Stimulated activated CD8-positive, alpha-beta memory T cell treated with anti-CD3 and anti-CD28 coated beads, Interleukin-15, amount 100 ng/mL, for 24 hours (primary cell): ENCODE data around the gene PARL.

Experiments
- DNase-seq: peaks from one replicate; pipeline ENCODE4 v3.0.0-alpha.2; 2020; ENCODE audit warnings: low read depth

PARL gene

DNA sequence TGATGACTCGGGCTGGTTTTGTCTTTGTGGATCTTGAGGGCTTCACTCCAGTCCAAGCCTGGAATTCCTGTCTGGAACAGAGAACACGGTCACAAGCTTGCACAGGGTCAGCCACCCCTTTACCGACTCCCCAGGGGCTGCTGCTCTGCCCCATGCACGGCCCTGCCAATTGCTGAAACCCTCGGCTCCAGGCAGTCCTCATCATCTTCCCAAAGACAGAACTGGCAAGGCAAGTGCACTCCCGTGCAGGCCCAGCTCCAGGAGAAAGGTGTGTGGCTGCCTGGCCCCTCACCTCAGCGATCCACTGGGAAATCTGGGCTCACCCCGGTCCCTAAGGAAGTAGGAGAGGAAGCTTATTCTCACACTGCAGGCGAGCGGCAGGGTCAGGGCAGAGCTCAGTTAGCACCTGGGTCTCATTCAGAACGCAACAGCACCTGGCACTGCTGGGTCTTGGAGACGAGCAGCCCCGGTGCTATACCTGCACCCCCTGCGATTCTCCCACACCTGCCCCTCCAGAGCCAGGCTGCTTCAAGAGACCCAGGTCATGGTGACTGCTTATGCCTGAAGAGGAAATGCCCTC lies 66.5 kb downstream of the PARL start:
- no peak for DNase-seq

DNA sequence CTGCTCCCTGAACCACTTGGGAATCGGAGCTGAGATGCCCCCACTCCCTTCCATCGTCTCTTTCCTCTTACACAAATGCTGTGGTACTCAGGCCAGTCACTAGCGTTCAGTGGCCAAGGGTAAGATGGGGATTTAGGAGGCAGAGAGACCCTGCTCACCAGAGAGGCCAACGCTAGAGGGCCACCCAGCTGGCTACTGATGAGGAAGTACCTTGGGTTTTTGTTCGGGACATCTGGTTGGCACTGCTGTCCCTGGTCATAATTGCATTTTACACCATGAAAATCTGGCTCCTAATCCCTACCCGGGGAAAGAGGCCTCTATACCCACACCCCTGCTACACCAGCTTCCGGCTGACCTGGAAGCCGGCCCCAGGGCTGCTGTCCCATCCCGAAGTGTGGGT lies 67.0 kb downstream of the PARL start:
- no peak for DNase-seq

DNA sequence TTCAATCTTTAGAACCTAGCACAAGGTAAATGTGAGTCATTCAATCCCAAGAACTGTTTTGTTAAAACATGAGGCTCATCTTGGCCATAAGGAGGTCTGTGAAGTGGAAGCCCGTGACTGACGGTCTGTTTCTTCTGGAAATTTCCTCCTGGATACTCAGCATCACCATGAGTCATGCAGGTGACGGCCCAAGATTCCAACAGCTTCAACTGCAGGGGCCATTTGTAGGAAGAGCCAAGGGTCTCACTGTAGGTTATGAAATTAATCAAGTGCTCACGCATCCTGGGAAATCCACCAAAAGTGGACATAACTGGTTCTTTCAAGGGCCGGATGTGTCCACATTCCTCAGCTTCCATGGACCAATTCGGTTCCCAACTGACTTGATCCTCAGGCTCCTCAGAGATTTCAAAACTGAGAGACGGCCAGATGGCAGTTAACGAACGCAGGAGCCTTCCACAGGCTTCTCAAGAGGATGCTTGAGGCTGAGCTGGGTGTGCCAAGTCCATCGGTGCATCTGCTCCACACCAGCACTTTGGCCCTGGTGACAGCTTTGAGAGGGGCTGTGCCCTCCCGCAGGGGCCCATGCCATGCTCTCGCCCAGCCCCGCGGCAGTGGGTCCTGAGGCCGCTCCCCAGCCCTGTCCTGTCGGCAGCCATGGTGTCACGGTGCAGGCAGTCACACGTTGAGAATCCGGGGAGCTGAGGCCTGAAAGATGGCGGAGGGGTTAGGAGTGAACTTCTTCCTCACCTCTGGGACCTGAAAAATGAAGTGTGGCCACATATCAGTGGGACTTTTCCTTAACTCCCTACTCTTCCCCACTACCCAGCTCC lies 67.8 kb downstream of the PARL start:
- no peak for DNase-seq

DNA sequence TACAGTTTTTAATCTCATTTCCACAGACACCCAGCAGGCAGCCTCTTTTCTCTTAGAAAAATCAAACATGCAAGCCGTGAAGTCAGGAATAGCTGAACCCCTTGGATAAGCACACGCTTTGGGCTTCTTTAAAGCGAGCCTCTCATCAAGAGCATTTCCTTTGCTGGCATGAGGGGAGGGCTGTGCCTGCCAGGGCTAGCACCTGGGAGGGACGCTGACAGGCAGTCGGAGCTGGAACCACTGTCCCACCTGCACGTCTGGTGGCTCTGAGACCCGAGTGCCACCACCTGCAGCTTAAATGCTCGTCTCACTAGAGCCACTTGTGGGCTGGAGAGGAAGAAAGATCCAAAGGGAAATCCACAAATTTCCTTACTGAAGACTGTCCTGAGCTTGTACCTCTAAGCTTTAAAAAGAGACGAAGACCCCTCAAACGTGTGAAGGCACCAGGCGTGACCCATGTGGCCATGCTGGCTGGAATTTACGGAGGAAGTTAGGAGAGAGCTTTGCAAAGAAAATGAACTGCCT lies 68.7 kb downstream of the PARL start:
- DNase-seq = no peak

DNA sequence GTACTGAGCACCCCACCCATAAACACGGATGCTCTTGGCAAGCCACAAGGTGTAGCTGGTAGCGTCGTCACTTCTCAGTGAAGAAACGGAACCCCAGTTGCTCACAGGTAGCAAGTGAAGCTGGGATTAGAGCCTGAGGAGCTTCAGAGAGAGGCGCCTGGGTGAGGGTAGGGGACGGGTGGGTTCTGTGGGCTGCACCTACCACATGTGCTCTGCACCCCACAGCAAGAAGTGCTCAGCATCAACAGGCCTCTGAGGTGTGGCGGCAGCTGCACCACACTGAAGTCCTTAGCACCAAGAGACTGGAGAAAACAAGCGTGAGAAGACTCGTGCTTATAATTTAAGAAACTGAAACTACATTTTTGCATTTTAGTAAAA lies 69.1 kb downstream of the PARL start:
- DNase-seq = no peak

DNA sequence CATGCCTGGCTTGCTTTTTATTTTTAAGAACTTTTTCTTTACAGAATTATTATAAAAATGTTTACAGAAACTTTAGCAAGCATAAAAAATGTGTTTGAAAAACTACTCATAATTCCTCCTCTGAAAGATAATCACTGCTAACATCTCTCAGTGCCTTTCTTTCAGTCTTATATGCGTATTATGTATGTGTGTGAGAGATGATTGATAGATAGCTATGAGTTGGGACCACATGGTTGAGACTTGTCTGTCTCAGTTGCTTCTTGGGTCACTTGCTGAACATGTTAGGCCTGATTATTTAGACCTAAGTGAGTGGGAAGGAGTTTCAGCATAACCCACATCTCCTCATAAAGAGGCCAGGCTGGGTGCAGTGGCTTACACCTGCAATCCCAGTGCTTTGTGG lies 70.4 kb downstream of the PARL start:
- DNase-seq = no peak

DNA sequence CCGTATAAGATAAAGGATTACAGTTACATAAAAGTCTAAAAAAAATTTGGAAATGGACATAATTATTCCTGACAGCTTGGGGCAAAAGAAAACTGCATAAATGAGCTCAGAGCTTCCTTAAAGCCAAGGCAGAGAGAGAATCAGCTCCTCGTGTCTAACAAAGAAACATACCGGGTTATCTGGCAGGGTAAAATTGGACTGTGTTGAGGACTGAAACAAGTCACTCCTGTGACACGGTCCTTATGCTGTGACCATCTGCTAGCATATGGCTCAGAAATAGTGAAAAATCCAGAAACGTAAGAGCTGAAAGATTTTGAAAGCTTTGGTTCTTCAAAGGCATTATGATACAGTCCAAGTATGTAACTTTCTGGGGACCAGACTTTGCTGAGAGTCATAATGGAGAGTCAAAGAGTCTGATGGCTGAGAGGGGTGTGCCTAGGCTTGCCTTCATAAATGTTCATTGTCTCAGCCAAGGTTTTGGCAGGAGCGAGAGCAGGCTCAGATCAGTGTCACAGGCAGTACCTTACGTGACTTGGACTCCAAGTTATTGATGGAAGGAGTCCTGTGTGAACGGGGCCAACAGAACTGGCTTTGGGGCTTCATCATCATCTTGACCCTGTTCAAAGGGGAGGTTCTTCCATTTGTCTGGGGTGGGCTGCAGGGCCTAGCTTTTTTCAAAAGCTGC lies 71.8 kb downstream of the PARL start:
- DNase-seq = no peak

DNA sequence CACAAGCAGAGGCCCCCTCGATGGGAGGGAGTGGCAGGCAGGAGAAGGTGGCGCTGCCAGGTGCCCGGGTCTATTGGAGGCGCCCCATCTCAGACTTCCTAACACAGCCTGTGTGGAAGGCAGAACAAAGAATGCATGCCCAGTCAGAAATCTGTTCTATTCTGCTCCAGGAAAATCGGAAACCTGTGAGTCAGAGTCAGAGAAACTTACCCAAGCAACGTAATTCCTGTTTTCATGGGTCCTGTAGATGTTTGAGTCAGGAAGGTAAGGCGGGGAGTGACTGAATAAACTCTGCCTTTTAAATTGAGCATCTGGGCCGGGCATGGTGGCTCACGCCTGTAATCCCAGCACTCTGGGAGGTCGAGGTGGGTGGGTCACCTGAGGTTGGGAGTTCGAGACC lies 73.0 kb downstream of the PARL start:
- DNase-seq = no peak

DNA sequence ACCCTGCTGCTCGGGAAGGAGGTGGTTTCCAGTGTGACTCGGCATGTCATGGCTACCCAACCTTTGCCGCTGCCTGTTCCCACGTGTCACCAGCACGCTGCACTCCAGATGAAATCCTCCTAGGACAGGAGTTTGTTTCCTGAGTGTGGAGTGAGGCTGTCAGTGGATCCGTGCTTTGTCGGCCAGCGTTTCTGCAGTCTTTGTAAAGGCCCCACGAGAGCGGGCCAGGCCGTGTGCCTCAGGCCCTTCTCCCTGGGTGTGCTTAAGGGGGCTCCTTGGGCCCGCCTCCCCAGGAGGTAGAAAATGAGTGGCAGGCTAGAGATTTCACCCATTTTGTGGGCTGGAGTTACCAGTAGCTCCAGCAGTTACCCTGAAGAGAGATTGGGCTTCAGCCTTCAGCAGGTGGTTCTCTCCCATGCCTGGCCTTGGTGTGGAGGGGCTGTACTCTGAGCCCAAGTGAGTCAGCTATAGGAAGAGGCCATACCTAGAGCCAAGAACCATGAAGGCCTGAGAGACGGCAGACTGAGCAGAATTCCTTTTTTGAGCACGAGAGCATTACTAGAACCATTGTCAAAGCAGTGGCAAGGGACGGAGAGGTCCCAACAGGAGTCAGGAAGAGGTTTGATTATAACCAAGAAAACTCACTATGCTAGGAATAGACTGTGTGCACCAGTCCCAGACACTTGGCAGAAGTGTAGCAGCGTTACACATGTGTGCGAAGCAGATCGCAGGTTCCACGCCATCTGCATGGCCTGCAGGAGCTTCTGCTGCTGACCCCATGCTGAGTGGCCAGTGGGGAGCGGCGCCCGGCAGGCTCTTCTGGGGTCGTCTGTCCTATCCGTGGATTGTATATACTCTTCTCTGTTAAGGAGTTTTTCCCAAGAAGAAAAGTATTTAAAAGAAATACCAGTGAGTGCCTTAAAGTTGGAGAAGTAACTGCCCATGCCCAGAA lies 73.8 kb downstream of the PARL start:
- DNase-seq = no peak

DNA sequence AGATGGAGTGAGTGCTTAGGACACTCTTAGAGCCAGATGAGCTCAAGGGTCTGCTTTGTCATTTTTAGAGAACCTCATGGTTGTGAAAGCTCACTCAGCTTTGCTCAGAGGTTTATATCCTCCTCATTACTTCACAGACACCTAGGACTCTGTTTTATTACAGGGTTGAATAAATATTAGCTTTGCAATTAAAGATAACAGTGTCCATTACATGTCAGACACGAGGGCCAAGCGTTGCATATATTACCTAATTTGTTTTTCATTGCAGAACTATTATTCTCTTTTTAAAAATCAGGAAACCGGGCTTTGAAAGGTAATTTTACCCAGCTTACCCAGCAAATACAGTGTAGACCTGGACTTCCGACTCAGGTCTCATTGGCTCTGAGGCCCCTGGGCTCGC lies 75.4 kb downstream of the PARL start:
- DNase-seq = no peak

DNA sequence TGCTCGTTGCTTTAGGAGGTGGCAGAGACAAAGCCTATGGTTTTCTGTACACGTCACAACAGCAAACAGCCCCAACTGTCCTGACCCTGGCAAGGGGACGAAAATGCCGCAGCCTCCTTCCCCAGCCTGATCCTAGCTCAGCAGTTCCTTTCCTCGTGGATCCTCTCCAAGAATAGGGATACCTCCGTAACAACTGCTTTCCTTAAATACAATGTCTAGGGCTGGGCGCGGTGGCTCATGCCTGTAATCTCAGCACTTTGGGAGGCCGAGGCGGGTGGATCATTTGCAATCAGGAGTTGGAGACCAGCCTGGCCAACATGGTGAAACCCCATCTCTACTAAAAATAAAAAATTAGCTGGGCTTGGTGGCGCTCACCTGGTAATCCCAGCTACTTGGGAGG lies 76.3 kb downstream of the PARL start:
- no peak for DNase-seq

DNA sequence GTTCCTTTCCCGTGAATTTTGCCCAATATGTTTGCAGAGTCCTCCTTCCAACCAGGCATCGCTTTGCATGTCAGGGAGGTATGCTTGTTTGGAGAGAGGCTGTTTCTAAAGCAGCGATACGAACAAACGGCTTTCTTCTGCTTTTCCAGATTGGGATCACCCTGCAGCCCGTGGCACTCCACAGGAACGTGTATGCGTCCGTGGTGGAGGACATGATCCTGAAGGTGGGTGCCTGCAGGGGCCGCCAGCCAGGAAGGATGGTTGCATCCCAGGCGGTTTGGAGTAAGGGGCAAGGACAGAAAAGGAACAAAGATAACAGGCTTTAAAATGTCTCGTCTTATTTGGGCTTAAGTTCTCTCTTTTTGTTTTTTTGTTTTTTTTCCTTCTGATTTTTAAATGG lies 76.8 kb downstream of the PARL start:
- DNase-seq = no peak

DNA sequence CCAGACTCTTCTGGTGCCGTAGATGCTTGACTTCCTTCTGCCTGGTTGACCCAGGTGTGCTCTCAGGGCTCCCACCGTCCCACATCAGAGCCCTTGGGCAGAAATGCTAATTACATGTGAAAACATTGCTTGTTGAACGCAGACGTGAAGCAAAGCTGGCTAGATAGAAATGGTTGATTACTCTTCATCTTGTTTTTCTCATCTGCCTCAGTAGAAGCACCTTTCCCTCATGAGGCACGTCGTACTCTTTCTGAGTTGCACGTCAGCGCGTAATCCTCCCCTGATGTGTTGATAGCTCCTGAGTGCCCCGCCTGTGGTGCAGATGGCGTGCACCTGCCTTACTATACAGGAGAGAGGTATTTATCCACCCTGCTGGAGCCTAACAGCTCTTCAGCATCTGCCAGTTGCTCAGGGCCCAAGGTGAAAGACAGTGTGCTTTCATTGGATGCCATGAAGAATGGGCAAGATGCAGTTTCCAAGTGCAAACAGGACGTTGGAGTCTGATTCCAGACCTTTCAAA lies 77.4 kb downstream of the PARL start:
- DNase-seq = no peak

DNA sequence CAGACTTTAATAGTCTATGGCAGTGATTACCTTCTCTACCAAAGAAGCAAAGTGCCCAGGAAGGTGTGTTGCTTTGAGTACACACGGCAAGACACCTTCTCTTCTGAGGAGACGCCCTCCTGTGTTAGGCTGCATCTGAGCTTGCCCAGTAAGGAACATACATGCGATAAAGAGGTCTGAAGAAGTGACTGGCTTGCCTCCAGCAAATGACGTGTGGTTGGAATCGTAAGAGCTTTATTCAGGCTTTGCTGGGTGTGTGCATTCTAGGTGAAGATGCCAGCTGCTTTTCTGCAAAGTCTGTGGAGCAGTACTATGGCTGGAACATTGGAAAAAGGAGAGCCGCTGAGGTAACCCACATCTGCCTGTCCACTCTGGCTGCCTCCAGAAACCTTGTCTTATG lies 81.7 kb downstream of the PARL start:
- DNase-seq = no peak

DNA sequence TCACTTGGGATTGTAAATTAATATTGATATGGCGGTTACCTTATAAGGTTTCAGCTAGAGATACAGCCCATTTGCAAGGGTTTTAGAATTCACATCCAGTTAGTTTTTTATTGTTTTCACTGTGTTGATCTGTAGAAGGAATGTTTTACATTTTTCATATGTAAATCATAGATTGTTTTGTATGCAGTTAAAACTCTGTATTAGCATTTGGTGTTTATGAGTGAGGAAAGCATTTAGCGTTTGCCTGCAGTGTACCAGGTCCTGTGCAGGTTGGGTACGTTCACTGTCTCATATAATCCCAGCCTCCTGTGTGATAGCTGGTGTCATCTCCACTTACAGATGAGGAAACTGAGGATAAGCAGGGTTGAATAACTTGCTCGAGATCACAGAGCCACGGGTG lies 83.1 kb downstream of the PARL start:
- no peak for DNase-seq

DNA sequence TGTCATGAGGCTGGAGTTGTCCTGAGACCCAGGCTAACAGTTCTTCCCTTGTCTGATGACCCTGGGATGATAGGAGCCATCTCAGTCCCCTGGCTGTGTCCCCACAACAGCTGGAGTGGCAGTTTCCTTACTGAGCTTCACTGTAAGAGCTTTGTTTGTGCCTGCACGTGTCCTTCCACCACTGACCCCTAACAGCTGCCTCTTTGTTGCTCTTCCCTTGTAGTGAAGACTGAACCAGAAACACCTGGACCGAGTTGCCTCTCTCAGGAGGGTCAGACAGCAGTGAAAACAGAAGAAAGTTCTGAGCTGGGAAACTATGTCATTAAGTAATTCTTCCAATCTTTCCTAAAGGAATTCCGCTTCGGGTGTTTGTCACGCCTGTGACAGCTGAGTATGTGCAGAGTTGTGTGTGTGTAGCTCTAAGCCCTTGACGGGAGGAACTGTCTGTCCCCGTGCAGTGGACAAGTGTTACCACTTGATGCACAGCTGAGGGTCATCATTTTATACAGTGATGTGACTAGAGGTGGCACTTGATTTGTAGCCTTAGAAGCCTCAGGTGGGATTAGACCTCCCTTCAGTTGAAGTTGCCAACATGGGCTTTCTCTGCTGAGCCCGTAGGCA lies 84.3 kb downstream of the PARL start:
- DNase-seq = no peak

DNA sequence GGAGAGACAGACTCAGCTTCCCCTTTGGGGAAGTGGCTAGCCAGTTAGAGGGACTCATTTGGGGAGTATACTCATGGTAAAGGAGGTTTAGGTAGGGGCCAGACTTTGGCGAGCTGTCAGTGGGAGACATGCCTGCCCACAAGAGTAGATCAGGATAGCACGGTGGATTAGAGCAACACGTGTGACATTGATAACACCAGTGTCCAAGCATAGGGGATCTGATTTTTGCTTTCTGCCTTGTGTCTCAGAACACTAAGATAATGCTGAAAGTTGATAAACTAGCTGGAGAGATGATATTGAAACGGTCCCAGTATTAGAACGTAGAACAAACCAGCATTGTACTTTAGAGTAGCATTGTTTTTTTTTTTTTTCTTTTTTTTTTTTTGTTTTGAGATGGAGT lies 85.2 kb downstream of the PARL start:
- DNase-seq = no peak

DNA sequence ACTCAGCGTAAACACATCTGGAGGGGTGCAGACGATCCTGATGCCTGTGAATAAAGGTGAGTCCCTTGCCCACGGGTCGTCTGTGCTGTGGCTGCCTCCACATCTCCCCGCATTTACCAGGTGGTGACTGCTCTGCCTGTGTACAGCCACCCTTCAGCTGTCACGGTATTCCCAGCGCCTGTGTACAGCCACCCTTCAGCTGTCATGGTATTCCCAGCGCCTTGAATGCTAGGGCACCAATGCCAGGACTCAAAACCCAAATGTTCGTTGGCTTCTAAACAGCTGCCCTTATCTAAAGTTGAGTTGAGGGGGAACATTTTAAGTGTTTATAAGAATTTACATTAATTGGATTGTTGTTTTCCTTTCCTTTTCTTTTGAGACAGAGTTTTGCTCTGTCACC lies 86.7 kb downstream of the PARL start:
- DNase-seq = no peak

DNA sequence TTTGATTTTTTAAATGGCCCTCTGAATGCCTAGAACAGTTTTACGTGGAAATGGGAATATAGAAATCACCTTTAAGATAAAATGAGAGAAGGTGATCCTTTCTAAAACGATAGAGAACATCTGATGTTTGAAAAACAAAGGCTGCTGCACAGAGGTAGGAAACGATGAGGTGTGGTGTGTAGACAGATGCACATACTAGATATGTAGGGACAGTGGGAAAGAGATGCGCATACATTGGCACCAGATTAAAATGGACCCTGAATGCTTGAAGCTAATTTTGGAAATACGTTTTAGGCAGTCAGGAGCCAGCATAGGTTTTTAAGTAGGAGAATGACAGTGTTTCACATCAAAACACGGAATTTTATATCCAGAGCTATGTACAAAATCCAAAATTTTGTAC lies 88.3 kb downstream of the PARL start:
- no peak for DNase-seq

DNA sequence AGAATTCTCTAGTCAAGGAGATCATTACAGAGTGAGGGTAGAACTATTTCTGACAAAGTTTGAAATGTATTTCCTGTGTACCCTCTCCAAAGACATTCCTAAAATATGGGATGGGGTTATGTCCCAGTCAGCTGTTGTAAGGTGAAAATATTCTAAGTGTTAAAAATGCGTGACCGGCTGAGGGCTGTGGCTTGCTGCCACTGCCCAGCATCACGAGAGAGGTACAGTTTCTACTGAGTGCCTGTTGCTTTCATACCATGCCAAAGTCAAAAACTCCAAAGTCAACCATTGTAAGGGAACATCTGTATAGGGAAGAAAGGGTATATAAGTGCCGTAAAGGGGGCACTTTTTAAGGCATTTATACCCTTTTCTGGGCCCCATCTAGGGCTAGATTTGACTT lies 90.2 kb downstream of the PARL start:
- DNase-seq = no peak

DNA sequence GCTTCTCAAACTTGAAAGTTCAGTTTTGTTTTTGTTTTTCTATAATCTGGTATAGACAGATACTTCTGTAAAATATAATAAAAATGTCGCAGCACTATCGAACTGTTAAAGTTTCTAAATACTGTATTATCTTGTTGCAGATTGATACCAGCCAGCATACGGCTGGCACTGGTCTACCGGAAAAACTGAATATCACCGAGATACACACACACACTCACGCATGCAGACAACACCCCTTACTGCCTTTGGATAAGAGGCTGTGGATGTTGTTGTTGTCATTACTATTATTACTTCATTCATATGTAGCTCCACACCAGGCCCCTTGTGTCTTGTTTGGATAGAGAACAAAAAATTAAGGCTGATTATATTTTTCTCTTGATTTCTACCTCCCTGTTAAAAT lies 91.7 kb downstream of the PARL start:
- no peak for DNase-seq
